Gastroesophageal sphincter (tissue), 4 donors: Measurements from ENCODE around the gene RRP12. TPM values are rescaled to one million over a fixed set of nuclear protein-coding genes. Genes with fewer than 3 reads are reported as not detected.

Experiments used
- ATAC-seq: fragments of 150-250 bp; one replicate; pipeline ENCODE4 v1.9.1; 2016; ENCODE audit warnings: mild to moderate bottlenecking, moderate library complexity
- H3K27ac ChIP-seq, 4 donors: fragments of 200-600 bp; sonication (generic) in 3 of 4; 1 replicate in 3 of 4; 2 replicates in 1 of 4; pipeline ENCODE4 v1.5.1; 2016 to 2019
- H3K27me3 ChIP-seq: fragments of 200-600 bp; sonication (generic); one replicate; pipeline ENCODE4 v1.5.1; 2019
- H3K36me3 ChIP-seq, 2 donors: fragments of 200-600 bp; sonication (generic); one replicate each; pipeline ENCODE4 v1.5.1; 2019; ENCODE audit warnings: control low read depth in 1 of 2
- H3K4me1 ChIP-seq, 3 donors: fragments of 200-600 bp; sonication (generic); 1 replicate in 2 of 3; 2 replicates in 1 of 3; pipeline ENCODE4 v1.5.1; 2016 to 2019; ENCODE audit warnings: control low read depth in 2 of 3
- H3K4me3 ChIP-seq, 2 donors: fragments of 200-600 bp; sonication (generic); one replicate each; pipeline ENCODE4 v1.5.1; 2019; ENCODE audit warnings: mild to moderate bottlenecking in 1 of 2, moderate library complexity in 1 of 2
- H3K9me3 ChIP-seq, 3 donors: fragments of 200-600 bp; sonication (generic); one replicate each; pipeline ENCODE4 v1.5.1; 2017 to 2019; ENCODE audit warnings: control low read depth in 2 of 3
- EP300 ChIP-seq: sonication (generic); formaldehyde crosslinking; IDR thresholded peaks from one replicate; pipeline ENCODE4 v1.6.1; 2017; ENCODE audit warnings: antibody characterized with exemption, mild to moderate bottlenecking
- POLR2A ChIP-seq, 2 donors: fragments of 450-650 bp; IDR thresholded peaks; one replicate each; pipeline ENCODE4 v1.6.1; 2017; ENCODE audit warnings: antibody characterized with exemption in 2 of 2, mild to moderate bottlenecking in 2 of 2, moderate library complexity in 1 of 2
- POLR2AphosphoS5 ChIP-seq: sonication (generic); formaldehyde crosslinking; IDR thresholded peaks from one replicate; pipeline ENCODE4 v1.6.1; 2017; ENCODE audit warnings: antibody characterized with exemption
- WGBS, 2 donors: methylation state at CpG; one replicate each; pipeline ENCODE4 v1.1.5; 2018; ENCODE audit warnings: low coverage in 1 of 2; 5-methylcytosine and 5-hydroxymethylcytosine counted together
- total RNA-seq, 4 donors: library from RNA; depleted of rRNA; stranded (reverse); fragments of >200 nt; gene quantifications; one replicate each; pipeline ENCODE4 v1.1.0, GENCODE V29; 2016
- TF ChIP-seq, protein P1 (sequence below), 4 experiments: fragments of 200-600 bp in 2 of 4; fragments of 450-650 bp in 2 of 4; sonication (generic) in 1 of 4; IDR thresholded peaks; one replicate each; pipeline ENCODE4 v1.5.1; 2017 to 2019; ENCODE audit warnings: antibody characterized with exemption in 4 of 4, mild to moderate bottlenecking in 2 of 4, moderate library complexity in 2 of 4

RRP12 gene
- total RNA-seq, 4 donors from 2014 or later, result 6.7 to 25.3 (median 11.8) TPM

DNA sequence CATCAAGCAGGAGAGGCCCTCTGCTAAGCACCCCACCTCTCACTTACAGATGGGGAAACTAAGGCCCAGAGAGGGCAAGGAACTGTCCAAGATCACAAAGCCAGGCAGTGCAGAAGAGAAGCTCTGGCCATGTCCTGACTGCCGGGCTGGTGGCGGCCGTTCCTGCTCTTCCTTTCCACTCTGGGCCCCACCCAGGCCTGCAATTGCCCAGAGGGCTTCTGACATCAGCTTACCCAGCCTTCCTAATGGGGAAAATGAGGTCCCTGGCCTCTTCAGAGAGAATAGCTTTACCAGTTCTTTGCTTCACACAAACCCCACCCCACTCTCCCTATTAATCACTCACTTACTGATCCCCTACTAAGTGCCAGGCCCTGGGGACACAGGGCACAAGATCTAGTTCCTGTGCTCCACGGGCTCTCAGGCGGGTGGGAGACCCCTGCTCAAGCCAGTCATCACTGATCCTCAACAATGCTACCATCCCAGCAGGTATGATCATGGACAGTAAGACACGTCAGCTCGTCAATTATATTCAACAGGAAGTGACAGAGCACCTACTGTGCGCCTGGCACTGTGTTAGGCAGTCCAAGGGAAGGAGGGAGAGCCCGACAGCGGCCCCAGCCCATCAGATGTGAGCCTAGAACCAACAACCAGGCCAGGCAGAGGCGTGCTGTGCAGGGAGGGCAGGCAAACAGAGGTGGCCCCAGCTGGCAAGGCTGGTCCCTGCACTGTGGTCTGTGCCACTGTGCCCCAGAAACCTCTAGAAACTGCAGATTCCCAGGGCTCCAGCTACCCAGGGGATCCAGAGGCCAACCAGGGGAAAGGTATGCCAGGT lies 40.2 kb downstream of the RRP12 start:
- ATAC-seq, result no peak
- Histone ChIP-seq H3K4me1 (peaks cover 0 to 9% (median 0%) of the 10 kb centered on the region in 3 donors), H3K27ac (no peak overlapping the region), H3K27me3 (no peaks in the 10 kb centered on the region), H3K36me3 (peaks cover 0 to 98% of the 10 kb centered on the region in 2 donors), H3K9me3 (no peaks in the 10 kb centered on the region), H3K4me3 (no peak overlapping the region)
- TF ChIP-seq POLR2A (IDR thresholded peaks at IDR 0.05) (no peak), EP300 (no peak), POLR2AphosphoS5 (no peak)
- TF ChIP-seq, protein P1, sequence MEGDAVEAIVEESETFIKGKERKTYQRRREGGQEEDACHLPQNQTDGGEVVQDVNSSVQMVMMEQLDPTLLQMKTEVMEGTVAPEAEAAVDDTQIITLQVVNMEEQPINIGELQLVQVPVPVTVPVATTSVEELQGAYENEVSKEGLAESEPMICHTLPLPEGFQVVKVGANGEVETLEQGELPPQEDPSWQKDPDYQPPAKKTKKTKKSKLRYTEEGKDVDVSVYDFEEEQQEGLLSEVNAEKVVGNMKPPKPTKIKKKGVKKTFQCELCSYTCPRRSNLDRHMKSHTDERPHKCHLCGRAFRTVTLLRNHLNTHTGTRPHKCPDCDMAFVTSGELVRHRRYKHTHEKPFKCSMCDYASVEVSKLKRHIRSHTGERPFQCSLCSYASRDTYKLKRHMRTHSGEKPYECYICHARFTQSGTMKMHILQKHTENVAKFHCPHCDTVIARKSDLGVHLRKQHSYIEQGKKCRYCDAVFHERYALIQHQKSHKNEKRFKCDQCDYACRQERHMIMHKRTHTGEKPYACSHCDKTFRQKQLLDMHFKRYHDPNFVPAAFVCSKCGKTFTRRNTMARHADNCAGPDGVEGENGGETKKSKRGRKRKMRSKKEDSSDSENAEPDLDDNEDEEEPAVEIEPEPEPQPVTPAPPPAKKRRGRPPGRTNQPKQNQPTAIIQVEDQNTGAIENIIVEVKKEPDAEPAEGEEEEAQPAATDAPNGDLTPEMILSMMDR (IDR thresholded peaks at IDR 0.05), result no peak
- no CpG with 5 or more reads among the region's 11 CpGs for WGBS, 2 donors

GRCh38 chr10:97358781-97359180 lies 42.4 kb downstream of the RRP12 start:
- no peaks in the 10 kb centered on the region for H3K27me3 ChIP-seq
- WGBS, 2 donors, result no CpG with 5 or more reads among the region's 3 CpGs
- no peak overlapping the region for H3K27ac ChIP-seq
- H3K9me3 ChIP-seq, result no peaks in the 10 kb centered on the region
- H3K36me3 ChIP-seq, result peaks cover 0 to 79% of the 10 kb centered on the region in 2 donors
- ATAC-seq, result no peak
- H3K4me1 ChIP-seq, result peaks cover 0 to 13% (median 0%) of the 10 kb centered on the region in 3 donors
- TF ChIP-seq POLR2AphosphoS5 (no peak), EP300 (no peak), POLR2A (IDR thresholded peaks at IDR 0.05) (no peak)
- TF ChIP-seq, protein P1 (IDR thresholded peaks at IDR 0.05), result no peak
- no peak overlapping the region for H3K4me3 ChIP-seq

DNA sequence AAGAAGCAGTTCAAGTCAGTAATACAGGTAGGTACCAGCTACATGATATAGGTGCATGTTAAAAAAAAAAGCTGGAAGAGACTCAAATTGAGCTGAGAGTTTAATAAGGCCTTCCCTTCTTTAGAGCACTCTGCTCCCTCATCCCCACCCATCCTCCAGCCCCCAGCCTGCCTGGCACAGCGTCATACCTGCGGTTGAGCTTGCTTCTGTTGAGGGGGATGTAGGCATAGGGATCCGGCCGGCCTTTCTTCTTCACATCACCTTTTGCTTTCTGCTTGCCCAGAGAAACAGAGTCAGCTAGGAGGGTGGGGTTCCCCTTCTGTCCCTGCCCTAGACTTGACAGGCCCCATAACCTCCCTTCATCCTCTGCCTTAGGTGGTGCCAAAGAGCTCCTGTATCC lies 42.8 kb downstream of the RRP12 start:
- no peak for TF ChIP-seq EP300
- TF ChIP-seq, protein P1 (IDR thresholded peaks at IDR 0.05), result no peak
- no peak for TF ChIP-seq POLR2A (IDR thresholded peaks at IDR 0.05)
- no peak for TF ChIP-seq POLR2AphosphoS5
- no peak overlapping the region for H3K27ac ChIP-seq
- 82 to 95% methylated on average over 2 to 4 of the region's 4 CpGs for WGBS, 2 donors
- H3K4me1 ChIP-seq, result peaks cover 0 to 13% (median 0%) of the 10 kb centered on the region in 3 donors
- H3K36me3 ChIP-seq, result peaks cover 0 to 75% of the 10 kb centered on the region in 2 donors
- no peak for ATAC-seq
- H3K9me3 ChIP-seq, result no peaks in the 10 kb centered on the region
- no peaks in the 10 kb centered on the region for H3K27me3 ChIP-seq
- no peak overlapping the region for H3K4me3 ChIP-seq

GRCh38 chr10:97356918-97357317 lies 44.2 kb downstream of the RRP12 start:
- WGBS, 2 donors, result 60% methylated on average over 1 of the region's 7 CpGs; no CpG with 5 or more reads in 1 of the 2 donors
- Histone ChIP-seq H3K27ac (no peak overlapping the region), H3K4me3 (no peak overlapping the region), H3K4me1 (peaks cover 0 to 13% (median 0%) of the 10 kb centered on the region in 3 donors), H3K27me3 (no peaks in the 10 kb centered on the region), H3K36me3 (peaks cover 0 to 69% of the 10 kb centered on the region in 2 donors), H3K9me3 (no peaks in the 10 kb centered on the region)
- TF ChIP-seq EP300 (no peak), POLR2AphosphoS5 (no peak), POLR2A (IDR thresholded peaks at IDR 0.05) (no peak)
- TF ChIP-seq, protein P1 (IDR thresholded peaks at IDR 0.05), result no peak
- no peak for ATAC-seq
